DND-41 (cell line): Measurements from ENCODE around the gene C17orf75.

Experiments
- EZH2 ChIP-seq: IDR thresholded peaks from 3 replicates; pipeline ENCODE4 v1.6.1; 2012; ENCODE audit warnings: borderline replicate concordance, low read depth, mild to moderate bottlenecking, moderate library complexity, low read length, inconsistent platforms; ENCODE audit not compliant: severe bottlenecking
- TF ChIP-seq, protein P1 (sequence below): IDR thresholded peaks from 2 replicates; pipeline ENCODE4 v1.5.1; 2012; ENCODE audit warnings: borderline replicate concordance, low read length, moderate library complexity, mild to moderate bottlenecking; ENCODE audit not compliant: poor library complexity, severe bottlenecking; ENCODE audit errors: extremely low read depth

GRCh38 chr17:32349503-32349853, 7.5 kb upstream of the C17orf75 start:
- TF ChIP-seq, protein P1, sequence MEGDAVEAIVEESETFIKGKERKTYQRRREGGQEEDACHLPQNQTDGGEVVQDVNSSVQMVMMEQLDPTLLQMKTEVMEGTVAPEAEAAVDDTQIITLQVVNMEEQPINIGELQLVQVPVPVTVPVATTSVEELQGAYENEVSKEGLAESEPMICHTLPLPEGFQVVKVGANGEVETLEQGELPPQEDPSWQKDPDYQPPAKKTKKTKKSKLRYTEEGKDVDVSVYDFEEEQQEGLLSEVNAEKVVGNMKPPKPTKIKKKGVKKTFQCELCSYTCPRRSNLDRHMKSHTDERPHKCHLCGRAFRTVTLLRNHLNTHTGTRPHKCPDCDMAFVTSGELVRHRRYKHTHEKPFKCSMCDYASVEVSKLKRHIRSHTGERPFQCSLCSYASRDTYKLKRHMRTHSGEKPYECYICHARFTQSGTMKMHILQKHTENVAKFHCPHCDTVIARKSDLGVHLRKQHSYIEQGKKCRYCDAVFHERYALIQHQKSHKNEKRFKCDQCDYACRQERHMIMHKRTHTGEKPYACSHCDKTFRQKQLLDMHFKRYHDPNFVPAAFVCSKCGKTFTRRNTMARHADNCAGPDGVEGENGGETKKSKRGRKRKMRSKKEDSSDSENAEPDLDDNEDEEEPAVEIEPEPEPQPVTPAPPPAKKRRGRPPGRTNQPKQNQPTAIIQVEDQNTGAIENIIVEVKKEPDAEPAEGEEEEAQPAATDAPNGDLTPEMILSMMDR, result no peak
- TF ChIP-seq EZH2, result no peak
